Osteocyte (in vitro differentiated cells): ENCODE results near the gene GDA. TPM values are rescaled to one million over a fixed set of nuclear protein-coding genes. Genes with fewer than 3 reads are reported as not detected.

ENCODE experiments used
- DNase-seq: peaks from one replicate; pipeline ENCODE4 v3.0.0; 2021; ENCODE audit warnings: mixed read lengths; ENCODE audit not compliant: unreplicated experiment; ENCODE audit errors: extremely low spot score
- H3K27ac Mint-ChIP-seq: one replicate; pipeline ENCODE4 v1.8.0; 2021; ENCODE audit warnings: mild to moderate bottlenecking, mixed read lengths; ENCODE audit not compliant: unreplicated experiment
- H3K27me3 Mint-ChIP-seq: one replicate; pipeline ENCODE4 v1.8.0; 2021; ENCODE audit warnings: mixed read lengths; ENCODE audit not compliant: unreplicated experiment
- H3K36me3 Mint-ChIP-seq: one replicate; pipeline ENCODE4 v1.8.0; 2021; ENCODE audit warnings: mixed read lengths; ENCODE audit not compliant: unreplicated experiment
- H3K4me1 Mint-ChIP-seq: one replicate; pipeline ENCODE4 v1.8.0; 2021; ENCODE audit warnings: mixed read lengths; ENCODE audit not compliant: unreplicated experiment
- H3K4me3 Mint-ChIP-seq: one replicate; pipeline ENCODE4 v1.8.0; 2021; ENCODE audit warnings: mild to moderate bottlenecking, moderate library complexity, mixed read lengths; ENCODE audit not compliant: unreplicated experiment
- H3K9me3 Mint-ChIP-seq: one replicate; pipeline ENCODE4 v1.8.0; 2021; ENCODE audit warnings: mixed read lengths; ENCODE audit not compliant: unreplicated experiment
- long read RNA-seq: library from polyadenylated mRNA; unstranded; transcript quantifications from one replicate; pipeline ENCODE4 v2.0.0, GENCODE V29; 2021
- total RNA-seq: library from RNA; stranded (reverse); gene quantifications from 2 replicates; pipeline ENCODE4 v1.2.1, GENCODE V29; 2021
- TF ChIP-seq, protein P1 (sequence below): fragments of 200-600 bp; sonication (generic); IDR thresholded peaks from 2 replicates; pipeline ENCODE4 v1.5.0; 2021; ENCODE audit warnings: antibody characterized with exemption, mild to moderate bottlenecking, moderate library complexity

Gene GDA
- total RNA-seq = not detected in 2 replicates
- long read RNA-seq = 0 reads

DNA sequence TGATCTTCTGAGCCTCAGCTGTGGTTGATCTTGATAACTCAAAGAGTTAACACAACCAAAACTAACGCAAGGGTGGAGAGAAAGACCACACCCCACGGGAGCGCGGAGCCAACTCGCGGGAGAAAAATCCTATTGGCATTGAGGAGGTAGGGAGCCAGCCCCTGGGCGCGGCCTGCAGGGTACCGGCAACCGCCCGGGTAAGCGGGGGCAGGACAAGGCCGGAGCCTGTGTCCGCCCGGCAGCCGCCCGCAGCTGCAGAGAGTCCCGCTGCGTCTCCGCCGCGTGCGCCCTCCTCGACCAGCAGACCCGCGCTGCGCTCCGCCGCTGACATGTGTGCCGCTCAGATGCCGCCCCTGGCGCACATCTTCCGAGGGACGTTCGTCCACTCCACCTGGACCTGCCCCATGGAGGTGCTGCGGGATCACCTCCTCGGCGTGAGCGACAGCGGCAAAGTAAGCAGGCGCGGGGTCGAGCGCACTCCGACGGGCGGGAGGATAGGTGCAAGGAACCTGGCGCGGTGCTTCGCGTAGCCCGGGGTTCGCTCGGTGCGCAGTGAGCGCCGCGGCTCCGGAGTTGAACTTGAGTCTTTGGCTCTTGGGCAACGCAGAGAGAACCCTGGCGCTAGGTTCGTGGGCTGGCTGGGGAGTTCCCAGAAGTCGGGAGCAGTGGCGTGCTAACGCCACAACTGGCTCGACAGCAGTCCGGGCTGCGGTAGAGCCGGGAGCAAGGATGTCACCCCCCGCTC is at the start of gene GDA:
Gene GDA (plus strand): TSS at position 210 of the 745 bp plus-strand sequence. CDS start 120 bp downstream, at position 330.
- Mint-ChIP-seq H3K27me3 (peaks cover 10% of the 10 kb centered on the region), H3K27ac (no peak within 1 kb of the TSS), H3K4me1 (no peaks in the 10 kb centered on the region), H3K36me3 (no peaks in the 10 kb centered on the region), H3K4me3 (no peak within 1 kb of the TSS), H3K9me3 (no peaks in the 10 kb centered on the region)
- DNase-seq = no peak
- TF ChIP-seq, protein P1, sequence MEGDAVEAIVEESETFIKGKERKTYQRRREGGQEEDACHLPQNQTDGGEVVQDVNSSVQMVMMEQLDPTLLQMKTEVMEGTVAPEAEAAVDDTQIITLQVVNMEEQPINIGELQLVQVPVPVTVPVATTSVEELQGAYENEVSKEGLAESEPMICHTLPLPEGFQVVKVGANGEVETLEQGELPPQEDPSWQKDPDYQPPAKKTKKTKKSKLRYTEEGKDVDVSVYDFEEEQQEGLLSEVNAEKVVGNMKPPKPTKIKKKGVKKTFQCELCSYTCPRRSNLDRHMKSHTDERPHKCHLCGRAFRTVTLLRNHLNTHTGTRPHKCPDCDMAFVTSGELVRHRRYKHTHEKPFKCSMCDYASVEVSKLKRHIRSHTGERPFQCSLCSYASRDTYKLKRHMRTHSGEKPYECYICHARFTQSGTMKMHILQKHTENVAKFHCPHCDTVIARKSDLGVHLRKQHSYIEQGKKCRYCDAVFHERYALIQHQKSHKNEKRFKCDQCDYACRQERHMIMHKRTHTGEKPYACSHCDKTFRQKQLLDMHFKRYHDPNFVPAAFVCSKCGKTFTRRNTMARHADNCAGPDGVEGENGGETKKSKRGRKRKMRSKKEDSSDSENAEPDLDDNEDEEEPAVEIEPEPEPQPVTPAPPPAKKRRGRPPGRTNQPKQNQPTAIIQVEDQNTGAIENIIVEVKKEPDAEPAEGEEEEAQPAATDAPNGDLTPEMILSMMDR = no peak

DNA sequence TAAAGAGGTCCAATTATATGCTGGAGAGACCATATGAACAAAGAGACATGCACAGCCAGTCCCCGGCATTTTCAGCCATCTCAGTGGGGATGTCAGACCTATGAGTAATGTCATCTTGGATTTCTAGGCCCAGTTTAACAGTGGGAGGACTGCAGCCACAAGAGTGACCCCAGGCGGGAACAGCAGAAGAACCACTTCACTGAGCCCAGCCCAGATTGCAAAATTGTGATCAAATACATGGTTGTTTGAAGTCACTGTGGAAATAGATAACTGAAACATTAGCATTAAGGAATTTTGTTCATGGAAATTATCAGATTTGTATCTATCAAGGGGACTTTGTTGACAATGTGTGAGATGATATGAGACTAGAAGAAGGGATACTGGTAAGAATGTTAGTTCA is 46.7 kb upstream of the GDA start:
- peaks cover 4% of the 10 kb centered on the region for H3K9me3 Mint-ChIP-seq
- no peaks in the 10 kb centered on the region for H3K36me3 Mint-ChIP-seq
- no peak overlapping the region for H3K4me3 Mint-ChIP-seq
- no peak overlapping the region for H3K27ac Mint-ChIP-seq
- H3K4me1 Mint-ChIP-seq = no peaks in the 10 kb centered on the region
- no peak for DNase-seq
- no peaks in the 10 kb centered on the region for H3K27me3 Mint-ChIP-seq
- TF ChIP-seq, protein P1 = no peak

DNA sequence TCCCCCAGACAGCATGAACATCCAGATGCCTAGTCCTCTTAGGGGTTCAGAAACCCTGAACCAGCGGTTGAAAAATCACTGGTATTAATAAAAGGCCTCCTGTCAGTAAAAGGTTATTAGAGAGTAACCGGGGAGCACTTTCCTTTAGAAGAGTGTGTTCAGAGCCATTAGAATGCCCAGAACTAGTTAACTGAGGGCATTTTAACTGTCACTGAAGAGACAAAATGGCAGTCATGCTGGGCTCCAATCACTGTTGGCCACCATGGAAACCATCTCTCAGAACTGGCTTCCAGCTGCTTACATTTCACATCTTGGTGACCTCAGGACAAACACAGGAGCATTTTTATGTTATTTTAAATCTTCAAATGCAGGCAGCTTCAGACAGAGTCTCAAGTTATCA is 36.2 kb upstream of the GDA start:
- H3K4me3 Mint-ChIP-seq = no peak overlapping the region
- no peaks in the 10 kb centered on the region for H3K9me3 Mint-ChIP-seq
- DNase-seq = no peak
- H3K4me1 Mint-ChIP-seq = no peaks in the 10 kb centered on the region
- no peak overlapping the region for H3K27ac Mint-ChIP-seq
- no peaks in the 10 kb centered on the region for H3K36me3 Mint-ChIP-seq
- TF ChIP-seq, protein P1 = no peak
- H3K27me3 Mint-ChIP-seq = no peaks in the 10 kb centered on the region

DNA sequence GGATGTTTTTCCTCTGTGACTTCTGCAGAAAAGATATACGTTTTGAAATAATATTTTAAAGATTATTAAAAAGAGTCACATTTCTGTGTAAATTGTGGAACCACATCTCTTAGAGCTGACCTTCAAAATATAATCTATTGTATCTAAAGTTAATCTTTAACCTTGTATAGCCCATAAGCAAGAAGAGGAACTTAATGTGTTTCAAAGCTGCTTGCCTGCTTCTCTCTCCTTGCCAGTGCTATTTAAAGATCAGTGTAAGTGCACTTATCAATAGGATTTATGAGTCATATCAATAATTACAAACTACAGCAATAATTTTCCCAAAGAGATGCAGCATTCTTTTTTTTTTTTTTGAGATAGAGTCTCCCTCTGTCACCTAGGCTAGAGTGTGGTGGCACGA is 29.4 kb upstream of the GDA start:
- Mint-ChIP-seq H3K4me1 (no peaks in the 10 kb centered on the region), H3K27ac (no peak overlapping the region), H3K9me3 (no peaks in the 10 kb centered on the region), H3K27me3 (no peaks in the 10 kb centered on the region), H3K36me3 (no peaks in the 10 kb centered on the region), H3K4me3 (no peak overlapping the region)
- DNase-seq = no peak
- TF ChIP-seq, protein P1 = no peak

DNA sequence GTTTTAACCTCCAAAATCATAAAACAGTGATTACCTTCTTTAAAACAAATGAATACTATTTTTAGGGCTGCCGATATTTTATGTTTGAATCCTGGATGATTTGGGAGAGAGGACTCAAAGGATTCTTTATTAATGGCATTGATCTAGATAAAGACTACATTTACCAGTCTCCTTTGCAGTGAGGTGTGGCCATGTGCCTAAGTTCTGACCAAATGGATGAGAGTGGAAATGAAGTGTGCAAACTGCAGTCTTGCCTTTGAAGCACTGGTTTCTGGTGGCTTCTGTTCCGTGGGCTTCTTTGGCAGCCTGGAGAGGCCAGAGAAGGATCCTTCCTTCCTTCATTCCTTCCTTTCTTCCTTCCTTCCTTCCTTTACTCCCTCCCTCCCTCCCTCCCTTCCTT is 24.3 kb upstream of the GDA start:
- no peaks in the 10 kb centered on the region for H3K4me1 Mint-ChIP-seq
- TF ChIP-seq, protein P1 = no peak
- DNase-seq = no peak
- no peaks in the 10 kb centered on the region for H3K27me3 Mint-ChIP-seq
- H3K4me3 Mint-ChIP-seq = no peak overlapping the region
- no peak overlapping the region for H3K27ac Mint-ChIP-seq
- H3K36me3 Mint-ChIP-seq = no peaks in the 10 kb centered on the region
- H3K9me3 Mint-ChIP-seq = no peaks in the 10 kb centered on the region
